Measurements from ENCODE around the gene LDLRAD2.

Gene LDLRAD2

DNA sequence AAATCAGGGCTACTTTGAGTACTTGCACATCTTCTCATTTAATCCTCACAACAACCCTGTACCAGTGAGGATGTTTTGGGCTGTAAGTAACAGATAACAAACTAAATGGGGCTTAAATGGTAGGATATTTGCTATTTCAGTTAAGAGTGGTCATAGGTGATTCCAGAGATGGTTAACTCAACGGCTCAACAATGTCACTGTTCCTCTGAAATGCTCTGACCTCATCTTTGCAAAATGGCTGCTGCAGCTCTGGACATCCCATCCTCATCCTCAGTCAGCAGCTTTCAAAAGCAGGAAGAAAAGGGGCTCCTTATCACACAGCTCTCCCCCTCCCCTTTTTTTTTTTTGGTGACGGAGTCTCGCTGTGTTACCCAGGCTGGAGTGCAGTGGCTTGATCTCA is 1.5 kb downstream of the LDLRAD2 start:
- FAIRE-seq (no peak), DNase-seq (ENCODE audit: insufficient read length, low spot score) (no peak)
- TF ChIP-seq TAF1 (IDR thresholded peaks at IDR 0.05; ENCODE audit: low read depth, low read length), result no peak
- TF ChIP-seq SPI1 (IDR thresholded peaks at IDR 0.05; ENCODE audit: low read depth, low read length), result no peak
- TF ChIP-seq POLR2AphosphoS5 (IDR thresholded peaks at IDR 0.05; ENCODE audit: low read depth, low read length), result no peak
- TF ChIP-seq PAX5 (IDR thresholded peaks at IDR 0.05; ENCODE audit: insufficient read depth, low read length, severe bottlenecking), result no peak
- no peak for TF ChIP-seq POLR2A (IDR thresholded peaks at IDR 0.05; ENCODE audit: low read depth, low read length)
- TF ChIP-seq POU2F2 (IDR thresholded peaks at IDR 0.05; ENCODE audit: low read depth, low read length), result no peak

- DNase-seq (ENCODE audit: insufficient read length, low spot score), result peak; percentile 85
- no peak for TF ChIP-seq PAX5 (IDR thresholded peaks at IDR 0.05; ENCODE audit: insufficient read depth, low read length, severe bottlenecking)
- TF ChIP-seq SPI1 (IDR thresholded peaks at IDR 0.05; ENCODE audit: low read depth, low read length), result peak; percentile 50; the same call in 1 of the 2 replicates
- no peak for TF ChIP-seq POU2F2 (IDR thresholded peaks at IDR 0.05; ENCODE audit: low read depth, low read length)
- no peak for TF ChIP-seq POLR2AphosphoS5 (IDR thresholded peaks at IDR 0.05; ENCODE audit: low read depth, low read length)
- no peak for TF ChIP-seq POLR2A (IDR thresholded peaks at IDR 0.05; ENCODE audit: low read depth, low read length)
- no peak for TF ChIP-seq TAF1 (IDR thresholded peaks at IDR 0.05; ENCODE audit: low read depth, low read length)
- FAIRE-seq, result peak; percentile 92
Measured at GRCh38 chr1:21814241-21814918, 2.3 kb downstream of the LDLRAD2 start.

DNA sequence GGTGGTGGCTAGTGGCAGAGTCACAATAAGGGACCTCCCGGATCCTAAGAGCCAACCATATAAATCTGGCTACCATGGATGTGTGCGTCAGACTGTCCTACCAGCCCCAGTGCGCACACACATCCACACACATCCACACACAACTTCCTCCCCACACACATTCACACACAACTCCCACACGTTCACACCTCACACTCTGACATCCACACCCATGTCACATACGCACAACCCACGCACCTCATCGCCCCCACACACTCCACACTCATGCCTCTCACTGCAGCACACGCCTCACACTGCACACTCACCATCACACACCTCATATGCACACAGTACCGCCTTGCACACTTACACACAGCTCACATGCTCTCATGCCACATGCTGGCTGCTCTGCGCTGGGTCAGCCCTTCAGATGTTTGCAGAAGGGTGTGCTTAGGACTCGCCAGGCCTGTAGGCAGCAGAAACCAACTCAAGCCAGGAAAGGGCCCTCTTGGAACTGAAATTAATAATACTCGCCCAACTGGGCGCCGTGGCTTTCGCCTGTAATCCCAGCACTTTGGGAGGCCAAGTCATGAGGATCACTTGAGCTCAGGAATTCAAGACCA is 3.0 kb downstream of the LDLRAD2 start:
- FAIRE-seq (no peak), DNase-seq (ENCODE audit: insufficient read length, low spot score) (no peak)
- TF ChIP-seq POLR2AphosphoS5 (IDR thresholded peaks at IDR 0.05; ENCODE audit: low read depth, low read length) (no peak), POU2F2 (IDR thresholded peaks at IDR 0.05; ENCODE audit: low read depth, low read length) (0 out of 2 replicates have a peak, but pooled peaks have one; percentile 32)

DNA sequence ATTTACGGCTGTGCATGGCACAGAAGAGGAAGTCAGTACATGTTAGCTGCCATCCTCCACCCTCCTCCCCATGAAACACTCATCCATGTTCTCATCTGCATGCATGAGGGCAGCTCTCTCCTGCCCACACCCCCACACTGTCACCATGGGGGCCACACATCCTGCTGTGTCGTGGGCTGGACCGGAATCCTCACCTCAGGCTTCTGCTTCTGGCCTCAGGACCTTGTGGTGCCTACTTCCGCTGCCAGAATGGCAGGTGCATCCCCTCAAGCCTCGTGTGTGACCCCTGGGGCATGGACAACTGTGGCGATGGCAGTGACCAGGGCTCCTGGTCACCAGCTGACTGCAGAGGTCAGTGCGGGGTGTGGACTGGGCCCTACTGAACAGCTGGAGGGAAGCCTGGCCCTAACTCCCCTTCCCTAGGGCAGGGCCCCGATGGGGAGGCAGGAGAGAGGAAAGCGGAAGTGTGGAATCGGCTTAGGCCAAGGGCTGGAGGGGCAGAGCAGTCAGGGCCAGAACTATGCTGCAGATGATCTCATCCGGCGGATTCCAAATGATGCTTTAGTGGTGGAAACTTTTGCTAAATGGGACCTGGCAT is 3.8 kb downstream of the LDLRAD2 start:
- FAIRE-seq (peak; percentile 65), DNase-seq (ENCODE audit: insufficient read length, low spot score) (no peak)
- TF ChIP-seq TAF1 (IDR thresholded peaks at IDR 0.05; ENCODE audit: low read depth, low read length), result no peak
- TF ChIP-seq POLR2AphosphoS5 (IDR thresholded peaks at IDR 0.05; ENCODE audit: low read depth, low read length), result no peak
- no peak for TF ChIP-seq SPI1 (IDR thresholded peaks at IDR 0.05; ENCODE audit: low read depth, low read length)
- TF ChIP-seq POU2F2 (IDR thresholded peaks at IDR 0.05; ENCODE audit: low read depth, low read length), result no peak
- TF ChIP-seq PAX5 (IDR thresholded peaks at IDR 0.05; ENCODE audit: insufficient read depth, low read length, severe bottlenecking), result no peak
- no peak for TF ChIP-seq POLR2A (IDR thresholded peaks at IDR 0.05; ENCODE audit: low read depth, low read length)

- no peak for FAIRE-seq
- no peak for TF ChIP-seq POLR2A (IDR thresholded peaks at IDR 0.05; ENCODE audit: low read depth, low read length)
- no peak for TF ChIP-seq PAX5 (IDR thresholded peaks at IDR 0.05; ENCODE audit: insufficient read depth, low read length, severe bottlenecking)
- no peak for TF ChIP-seq POU2F2 (IDR thresholded peaks at IDR 0.05; ENCODE audit: low read depth, low read length)
- no peak for TF ChIP-seq SPI1 (IDR thresholded peaks at IDR 0.05; ENCODE audit: low read depth, low read length)
- TF ChIP-seq POLR2AphosphoS5 (IDR thresholded peaks at IDR 0.05; ENCODE audit: low read depth, low read length), result no peak
- no peak for TF ChIP-seq TAF1 (IDR thresholded peaks at IDR 0.05; ENCODE audit: low read depth, low read length)
Measured at GRCh38 chr1:21816602-21817302, 4.7 kb downstream of the LDLRAD2 start.

DNA sequence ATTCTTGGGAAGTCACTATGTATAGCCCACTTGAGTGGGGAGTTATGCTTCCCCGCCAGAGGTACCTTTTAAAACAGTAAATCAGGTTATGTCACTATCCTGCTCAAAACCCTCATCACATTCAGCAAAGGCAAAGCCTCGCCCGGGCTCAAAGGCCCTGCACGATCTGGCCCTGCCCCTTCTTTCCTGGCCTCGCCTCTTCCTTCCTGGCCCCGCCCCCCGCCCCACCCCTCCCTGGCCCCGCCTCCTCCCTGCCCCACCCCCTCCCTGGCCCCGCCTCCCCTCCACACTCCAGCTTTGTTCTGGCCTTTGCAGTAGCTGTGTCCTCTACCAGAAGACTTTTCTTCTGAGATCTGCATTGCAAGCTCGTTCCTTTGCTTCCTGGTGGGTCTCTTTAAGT is 6.6 kb downstream of the LDLRAD2 start:
- DNase-seq (ENCODE audit: insufficient read length, low spot score) (peak; percentile 80), FAIRE-seq (peak; percentile 76)
- no peak for TF ChIP-seq POU2F2 (IDR thresholded peaks at IDR 0.05; ENCODE audit: low read depth, low read length)
- no peak for TF ChIP-seq POLR2AphosphoS5 (IDR thresholded peaks at IDR 0.05; ENCODE audit: low read depth, low read length)
- no peak for TF ChIP-seq TAF1 (IDR thresholded peaks at IDR 0.05; ENCODE audit: low read depth, low read length)
- TF ChIP-seq POLR2A (IDR thresholded peaks at IDR 0.05; ENCODE audit: low read depth, low read length), result no peak
- TF ChIP-seq PAX5 (IDR thresholded peaks at IDR 0.05; ENCODE audit: insufficient read depth, low read length, severe bottlenecking), result no peak
- TF ChIP-seq SPI1 (IDR thresholded peaks at IDR 0.05; ENCODE audit: low read depth, low read length), result no peak

More at GRCh38 chr1:21816602-21817302, 4.7 kb downstream of the LDLRAD2 start:
- no peak for DNase-seq (ENCODE audit: insufficient read length, low spot score)

- TF ChIP-seq PAX5 (IDR thresholded peaks at IDR 0.05; ENCODE audit: insufficient read depth, low read length, severe bottlenecking), result no peak
- TF ChIP-seq POU2F2 (IDR thresholded peaks at IDR 0.05; ENCODE audit: low read depth, low read length), result no peak
- FAIRE-seq, result no peak
- DNase-seq (ENCODE audit: insufficient read length, low spot score), result no peak
Measured at GRCh38 chr1:21820597-21821232, 8.7 kb downstream of the LDLRAD2 start.

GRCh38 chr1:21821385-21822019 is 9.4 kb downstream of the LDLRAD2 start:
- TF ChIP-seq TAF1 (IDR thresholded peaks at IDR 0.05; ENCODE audit: low read depth, low read length), result no peak
- TF ChIP-seq POLR2A (IDR thresholded peaks at IDR 0.05; ENCODE audit: low read depth, low read length), result no peak
- no peak for TF ChIP-seq PAX5 (IDR thresholded peaks at IDR 0.05; ENCODE audit: insufficient read depth, low read length, severe bottlenecking)
- TF ChIP-seq POLR2AphosphoS5 (IDR thresholded peaks at IDR 0.05; ENCODE audit: low read depth, low read length), result no peak
- no peak for TF ChIP-seq SPI1 (IDR thresholded peaks at IDR 0.05; ENCODE audit: low read depth, low read length)
- TF ChIP-seq POU2F2 (IDR thresholded peaks at IDR 0.05; ENCODE audit: low read depth, low read length), result no peak
- DNase-seq (ENCODE audit: insufficient read length, low spot score) (peak; percentile 13), FAIRE-seq (no peak)

All from GM12891 (cell line).